Activated T-cell treated with anti-CD3 and anti-CD28 coated beads, Interleukin-2, amount 50 U/mL, for 24 hours (primary cell): Measurements from ENCODE around the gene GRID2.
"Not testable (repeated sequence)": the region's sequence is repeated elsewhere in the genome, so short reads cannot be mapped to it uniquely, and the experiment has no call there.

ENCODE experiments used
- DNase-seq: peaks from one replicate; pipeline ENCODE4 v3.0.0-alpha.2; 2020
- H3K27ac Mint-ChIP-seq: 2 replicates; pipeline ENCODE4 v1.8.0; 2020; ENCODE audit warnings: mild to moderate bottlenecking, mixed read lengths
- H3K27me3 Mint-ChIP-seq: 2 replicates; pipeline ENCODE4 v1.8.0; 2020; ENCODE audit warnings: mixed read lengths
- H3K36me3 Mint-ChIP-seq: 2 replicates; pipeline ENCODE4 v1.8.0; 2020; ENCODE audit warnings: low read depth, mixed read lengths
- H3K4me1 Mint-ChIP-seq: 2 replicates; pipeline ENCODE4 v1.8.0; 2020; ENCODE audit warnings: low read depth, mixed read lengths
- H3K4me3 Mint-ChIP-seq: 2 replicates; pipeline ENCODE4 v1.8.0; 2020; ENCODE audit warnings: mild to moderate bottlenecking, moderate library complexity, mixed read lengths
- H3K9me3 Mint-ChIP-seq: 2 replicates; pipeline ENCODE4 v1.8.0; 2020; ENCODE audit warnings: mixed read lengths

The GRID2 gene

GRCh38 chr4:93312299-93312698 is 1008.5 kb downstream of the GRID2 start:
- DNase-seq: no peak
- Mint-ChIP-seq H3K36me3 (no peaks in the 10 kb centered on the region), H3K4me1 (no peaks in the 10 kb centered on the region), H3K4me3 (no peak overlapping the region), H3K27me3 (no peaks in the 10 kb centered on the region), H3K27ac (no peak overlapping the region), H3K9me3 (peaks cover 7% of the 10 kb centered on the region)

- Mint-ChIP-seq H3K9me3 (peaks cover 4% of the 10 kb centered on the region), H3K4me1 (no peaks in the 10 kb centered on the region), H3K27ac (no peak overlapping the region), H3K27me3 (no peaks in the 10 kb centered on the region), H3K36me3 (no peaks in the 10 kb centered on the region), H3K4me3 (no peak overlapping the region)
- DNase-seq: no peak
These were observed 1009.4 kb downstream of the GRID2 start for GRCh38 chr4:93313197-93313596.

- H3K9me3 Mint-ChIP-seq: no peaks in the 10 kb centered on the region
- no peaks in the 10 kb centered on the region for H3K4me1 Mint-ChIP-seq
- no peak overlapping the region for H3K4me3 Mint-ChIP-seq
- no peaks in the 10 kb centered on the region for H3K27me3 Mint-ChIP-seq
- no peak for DNase-seq
- H3K36me3 Mint-ChIP-seq: no peaks in the 10 kb centered on the region
- no peak overlapping the region for H3K27ac Mint-ChIP-seq
These were observed 1013.3 kb downstream of the GRID2 start for GRCh38 chr4:93317057-93317456.

DNA sequence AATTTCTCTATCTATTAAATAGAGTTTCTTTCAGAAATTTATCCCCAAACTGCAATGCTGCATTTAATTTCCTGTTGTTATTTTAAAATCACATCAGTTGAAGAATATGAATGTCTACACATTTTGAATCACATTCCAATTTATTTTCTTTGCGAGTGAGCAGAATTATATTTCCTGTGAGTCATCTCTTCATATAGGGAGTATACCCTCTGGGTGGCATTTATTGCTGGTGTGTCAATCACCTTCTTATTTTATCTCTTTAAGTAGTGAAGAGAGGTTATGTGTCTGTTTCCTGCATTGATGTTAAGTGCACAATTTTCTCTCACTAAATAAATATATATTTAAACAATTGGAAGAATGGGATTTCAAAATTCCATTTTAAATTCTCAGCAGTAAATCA is 1013.8 kb downstream of the GRID2 start:
- Mint-ChIP-seq H3K4me3 (no peak overlapping the region), H3K27me3 (no peaks in the 10 kb centered on the region), H3K36me3 (no peaks in the 10 kb centered on the region), H3K4me1 (no peaks in the 10 kb centered on the region), H3K27ac (no peak overlapping the region), H3K9me3 (peaks cover 1% of the 10 kb centered on the region)
- no peak for DNase-seq

DNA sequence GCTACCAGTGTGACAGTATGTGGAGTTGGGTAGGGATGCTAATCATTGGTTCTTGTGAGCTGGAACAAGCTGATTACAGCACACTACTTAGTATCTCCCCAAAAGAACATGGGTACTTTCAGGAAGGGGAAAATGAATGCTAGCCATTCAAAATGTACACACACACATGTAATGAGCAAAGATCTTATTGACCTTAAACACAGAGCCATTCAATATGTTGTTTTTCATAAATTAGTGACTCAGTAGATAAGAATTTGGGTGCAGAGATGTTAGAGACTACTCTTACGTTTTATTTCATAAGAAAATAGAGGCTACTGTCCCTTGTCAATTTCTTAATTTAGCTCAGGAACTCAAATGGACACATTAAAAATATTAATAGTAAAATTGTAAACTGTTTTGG is 1015.3 kb downstream of the GRID2 start:
- H3K4me1 Mint-ChIP-seq: no peaks in the 10 kb centered on the region
- H3K9me3 Mint-ChIP-seq: peaks cover 3% of the 10 kb centered on the region
- no peaks in the 10 kb centered on the region for H3K36me3 Mint-ChIP-seq
- no peak for DNase-seq
- H3K27ac Mint-ChIP-seq: no peak overlapping the region
- H3K4me3 Mint-ChIP-seq: no peak overlapping the region
- H3K27me3 Mint-ChIP-seq: no peaks in the 10 kb centered on the region

DNA sequence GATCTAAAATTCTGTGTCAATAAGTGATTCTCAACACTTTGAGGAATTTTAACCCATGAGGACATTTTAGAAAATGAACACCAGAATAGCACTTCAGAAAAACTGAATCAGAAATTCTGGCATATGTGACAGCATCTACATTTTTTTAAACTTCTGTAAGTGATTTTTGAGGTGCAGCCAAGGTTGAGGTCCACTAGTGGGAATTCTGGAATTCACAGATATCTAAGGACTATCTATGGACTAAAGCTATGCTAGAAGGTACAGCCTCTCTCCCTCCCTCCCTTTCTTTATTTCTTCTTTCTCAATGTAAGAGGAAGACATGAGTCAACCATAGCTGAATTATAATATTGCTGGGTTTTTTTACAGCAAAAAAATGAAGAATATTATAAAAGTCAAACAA is 1016.6 kb downstream of the GRID2 start:
- no peak for DNase-seq
- H3K4me3 Mint-ChIP-seq: no peak overlapping the region
- H3K9me3 Mint-ChIP-seq: peaks cover 6% of the 10 kb centered on the region
- no peak overlapping the region for H3K27ac Mint-ChIP-seq
- no peaks in the 10 kb centered on the region for H3K27me3 Mint-ChIP-seq
- no peaks in the 10 kb centered on the region for H3K4me1 Mint-ChIP-seq
- no peaks in the 10 kb centered on the region for H3K36me3 Mint-ChIP-seq

GRCh38 chr4:93327346-93327745 is 1023.6 kb downstream of the GRID2 start:
- no peak for DNase-seq
- Mint-ChIP-seq H3K36me3 (no peaks in the 10 kb centered on the region), H3K27me3 (no peaks in the 10 kb centered on the region), H3K9me3 (peaks cover 26% of the 10 kb centered on the region), H3K4me3 (no peak overlapping the region), H3K4me1 (no peaks in the 10 kb centered on the region), H3K27ac (no peak overlapping the region)

DNA sequence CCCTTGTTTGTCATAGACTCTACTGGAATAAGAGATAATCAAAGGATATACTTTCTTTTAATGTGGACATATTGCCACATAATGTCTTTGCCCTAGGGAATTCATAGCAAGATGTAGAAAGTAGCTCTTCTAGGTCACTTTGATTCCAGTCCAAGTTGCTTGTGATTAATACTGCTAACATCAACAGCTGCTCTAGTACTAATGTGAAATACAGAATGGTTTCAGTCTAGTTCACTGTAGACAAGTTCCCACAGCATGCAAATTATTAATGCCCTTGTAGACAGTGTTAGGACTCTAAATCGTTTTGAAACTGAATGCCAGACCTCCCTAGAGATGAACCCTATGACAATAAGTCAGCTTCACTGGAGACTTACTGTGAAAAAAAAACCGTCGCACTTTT is 1030.2 kb downstream of the GRID2 start:
- H3K36me3 Mint-ChIP-seq: no peaks in the 10 kb centered on the region
- no peak for DNase-seq
- H3K9me3 Mint-ChIP-seq: no peaks in the 10 kb centered on the region
- H3K27me3 Mint-ChIP-seq: no peaks in the 10 kb centered on the region
- no peak overlapping the region for H3K27ac Mint-ChIP-seq
- H3K4me1 Mint-ChIP-seq: no peaks in the 10 kb centered on the region
- no peak overlapping the region for H3K4me3 Mint-ChIP-seq

DNA sequence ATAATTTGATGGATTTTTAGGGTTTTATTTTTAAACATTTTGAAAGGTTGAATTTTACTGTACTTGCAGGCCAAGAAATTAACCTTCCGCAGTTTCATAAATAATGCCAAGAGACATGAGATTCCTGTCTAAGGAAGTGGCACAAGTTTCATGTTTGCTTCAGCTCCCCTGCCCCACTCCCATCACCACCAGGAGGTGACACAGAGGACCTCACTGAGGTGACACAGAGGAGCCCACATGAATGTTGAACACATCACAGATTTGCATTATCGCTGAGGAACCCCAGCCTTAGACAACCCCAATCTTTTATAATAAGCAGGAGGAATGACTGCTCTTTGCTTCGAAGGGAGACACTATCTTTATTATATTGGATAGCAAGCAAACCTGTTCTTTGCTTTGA is 1033.4 kb downstream of the GRID2 start:
- no peaks in the 10 kb centered on the region for H3K36me3 Mint-ChIP-seq
- H3K27ac Mint-ChIP-seq: no peak overlapping the region
- H3K4me1 Mint-ChIP-seq: no peaks in the 10 kb centered on the region
- no peak overlapping the region for H3K4me3 Mint-ChIP-seq
- no peak for DNase-seq
- H3K27me3 Mint-ChIP-seq: no peaks in the 10 kb centered on the region
- no peaks in the 10 kb centered on the region for H3K9me3 Mint-ChIP-seq

DNA sequence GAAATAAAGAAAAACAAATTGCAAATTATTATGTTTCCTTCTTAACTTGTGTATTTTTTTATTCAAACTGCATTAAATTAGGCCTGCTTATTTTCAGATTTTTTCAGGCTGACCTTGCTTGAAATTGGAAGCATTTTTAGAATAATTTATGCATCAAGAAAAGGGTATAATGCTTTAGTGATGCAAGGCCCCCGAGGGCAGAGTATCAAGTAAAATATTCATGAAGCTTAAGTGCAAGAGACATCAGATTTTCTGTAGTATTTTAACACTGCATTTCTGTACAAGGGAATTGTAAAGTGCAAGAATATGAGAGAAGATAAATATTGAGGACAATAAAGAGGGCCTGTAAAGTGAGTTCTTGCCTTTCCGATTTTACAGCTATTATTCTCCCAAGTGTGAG is 1039.0 kb downstream of the GRID2 start:
- H3K9me3 Mint-ChIP-seq: no peaks in the 10 kb centered on the region
- no peak overlapping the region for H3K27ac Mint-ChIP-seq
- no peaks in the 10 kb centered on the region for H3K27me3 Mint-ChIP-seq
- H3K4me1 Mint-ChIP-seq: no peaks in the 10 kb centered on the region
- no peak for DNase-seq
- H3K4me3 Mint-ChIP-seq: no peak overlapping the region
- no peaks in the 10 kb centered on the region for H3K36me3 Mint-ChIP-seq

DNA sequence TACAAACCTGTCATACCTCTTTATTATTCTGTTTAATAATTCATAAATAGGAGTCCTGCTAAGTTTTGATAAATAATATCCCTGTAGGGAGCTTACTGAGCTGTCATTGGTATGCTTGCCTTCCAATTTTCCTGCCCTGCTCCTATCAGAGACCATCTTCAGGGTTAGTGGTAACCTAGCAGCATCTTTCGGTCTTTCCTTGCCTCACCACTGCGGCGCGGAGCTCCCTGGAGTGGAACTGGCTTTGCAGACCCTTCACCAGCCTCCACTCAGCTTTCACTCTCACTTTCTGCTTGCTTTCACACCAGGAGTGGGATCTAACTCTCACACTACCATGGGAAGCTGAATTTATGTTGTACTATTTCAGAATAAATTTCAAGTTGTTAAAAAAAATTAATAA is 1043.1 kb downstream of the GRID2 start:
- Mint-ChIP-seq H3K36me3 (no peaks in the 10 kb centered on the region), H3K4me1 (no peaks in the 10 kb centered on the region), H3K27me3 (no peaks in the 10 kb centered on the region), H3K27ac (no peak overlapping the region), H3K9me3 (no peaks in the 10 kb centered on the region), H3K4me3 (no peak overlapping the region)
- no peak for DNase-seq

- Mint-ChIP-seq H3K27me3 (no peaks in the 10 kb centered on the region), H3K9me3 (peaks cover 4% of the 10 kb centered on the region), H3K27ac (no peak overlapping the region), H3K36me3 (no peaks in the 10 kb centered on the region), H3K4me3 (no peak overlapping the region), H3K4me1 (no peaks in the 10 kb centered on the region)
- DNase-seq: no peak
These were observed 1045.1 kb downstream of the GRID2 start for GRCh38 chr4:93348896-93349295.

GRCh38 chr4:93351846-93352245 is 1048.1 kb downstream of the GRID2 start:
- H3K36me3 Mint-ChIP-seq: no peaks in the 10 kb centered on the region
- H3K27me3 Mint-ChIP-seq: no peaks in the 10 kb centered on the region
- no peak for DNase-seq
- H3K9me3 Mint-ChIP-seq: peaks cover 8% of the 10 kb centered on the region
- H3K4me1 Mint-ChIP-seq: no peaks in the 10 kb centered on the region
- no peak overlapping the region for H3K4me3 Mint-ChIP-seq
- H3K27ac Mint-ChIP-seq: no peak overlapping the region

GRCh38 chr4:93355411-93355810 is 1051.6 kb downstream of the GRID2 start:
- DNase-seq: no peak
- Mint-ChIP-seq H3K4me3 (no peak overlapping the region), H3K9me3 (peaks cover 8% of the 10 kb centered on the region), H3K4me1 (no peaks in the 10 kb centered on the region), H3K36me3 (no peaks in the 10 kb centered on the region), H3K27me3 (no peaks in the 10 kb centered on the region), H3K27ac (no peak overlapping the region)

DNA sequence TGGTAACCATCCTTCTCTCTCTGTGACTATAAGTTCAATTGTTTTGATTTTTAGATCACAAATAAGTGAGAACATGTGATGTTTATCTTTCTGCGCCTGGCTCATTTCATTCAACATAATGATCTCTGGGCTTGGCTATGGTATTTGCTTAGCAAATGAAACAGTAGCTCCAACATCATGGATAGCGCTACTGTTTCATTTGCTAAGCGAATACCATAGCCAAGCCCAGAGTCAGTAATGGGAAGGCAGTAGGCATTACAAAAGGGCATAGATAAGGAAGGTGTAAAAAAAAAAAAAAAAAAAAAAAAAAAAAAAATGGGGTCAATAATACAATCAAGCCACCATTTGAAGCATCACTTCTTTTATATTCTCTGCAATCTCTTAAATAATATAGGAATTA is 1055.8 kb downstream of the GRID2 start:
- Mint-ChIP-seq H3K4me1 (no peaks in the 10 kb centered on the region), H3K36me3 (no peaks in the 10 kb centered on the region), H3K4me3 (no peak overlapping the region), H3K27me3 (no peaks in the 10 kb centered on the region), H3K9me3 (peaks cover 6% of the 10 kb centered on the region), H3K27ac (no peak overlapping the region)
- no peak for DNase-seq

- H3K27me3 Mint-ChIP-seq, H3K4me1 Mint-ChIP-seq, H3K27ac Mint-ChIP-seq, H3K4me3 Mint-ChIP-seq, H3K9me3 Mint-ChIP-seq, H3K36me3 Mint-ChIP-seq, DNase-seq: not testable (repeated sequence)
These were observed 1062.5 kb downstream of the GRID2 start for GRCh38 chr4:93366169-93366755.
